Stimulated activated CD4-positive, alpha-beta T cell treated with anti-CD3 and anti-CD28 coated beads, Interleukin-15, amount 100 ng/mL, for 1 hour (primary cell): ENCODE results near the gene PLXNB1.
"Not testable (repeated sequence)": the region's sequence is repeated elsewhere in the genome, so short reads cannot be mapped to it uniquely, and the experiment has no call there.

Experiments
- DNase-seq, 2 donors: peaks; one replicate each; pipeline ENCODE4 v3.0.0-alpha.2; 2020; ENCODE audit warnings: low read depth in 1 of 2, low spot score in 1 of 2

PLXNB1 gene

DNA sequence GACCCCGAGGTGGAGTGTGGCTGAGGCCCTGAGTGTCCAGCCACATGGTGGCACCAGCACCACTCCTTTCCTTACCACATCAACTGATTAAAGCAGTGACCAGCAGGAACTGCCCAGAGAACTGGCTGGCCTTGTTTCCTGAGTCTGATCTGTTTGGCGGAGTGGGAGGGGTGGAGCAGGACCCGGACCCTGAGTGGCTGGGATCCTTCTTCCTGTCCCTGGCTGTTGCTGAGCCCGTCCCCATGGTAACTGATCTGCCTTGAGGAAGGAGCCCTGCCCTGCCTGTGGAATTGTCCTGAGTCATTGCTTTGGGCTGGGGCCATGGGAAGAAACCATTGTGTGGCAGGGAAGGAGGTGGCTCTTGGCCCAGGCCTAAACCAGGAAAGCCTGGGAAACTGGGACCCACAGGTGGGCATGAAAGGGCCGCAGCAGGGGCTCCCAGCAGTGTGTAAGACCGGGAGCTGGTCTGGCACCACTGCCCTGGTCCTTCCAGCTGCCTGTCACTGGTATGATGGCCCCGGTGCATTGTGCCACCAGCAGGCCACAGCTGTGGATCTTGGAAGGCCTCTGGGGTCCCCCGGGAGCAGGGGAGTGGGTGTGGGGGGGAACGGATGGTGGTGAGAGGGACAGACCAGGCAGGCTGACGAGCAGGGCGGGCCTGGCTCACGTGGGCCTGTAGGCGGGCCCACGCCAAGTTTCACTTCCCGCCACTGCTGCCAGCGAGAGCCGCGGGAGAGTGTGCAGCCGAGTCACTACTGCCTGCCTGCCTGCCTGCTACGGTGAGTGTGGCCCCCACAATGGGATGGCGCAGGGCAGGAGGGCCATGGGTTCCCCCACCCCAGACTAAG is 35.9 kb upstream of the PLXNB1 start:
- peak; percentile 59 to 70 for DNase-seq

DNA sequence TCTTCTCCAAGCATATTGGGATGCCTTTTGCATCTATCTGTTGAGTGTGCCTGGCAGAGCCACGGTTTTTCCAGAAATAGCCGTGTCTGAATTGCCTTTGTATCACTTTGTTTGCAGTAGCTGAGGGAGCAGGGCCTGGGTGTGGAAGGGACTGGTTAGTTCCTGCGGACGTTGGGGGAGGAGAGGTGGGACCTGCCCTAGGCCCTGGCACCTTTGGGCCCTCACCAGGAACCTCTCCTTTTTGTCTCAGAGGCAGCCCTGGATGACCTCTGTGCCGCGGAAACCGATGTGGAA is 35.3 kb upstream of the PLXNB1 start:
- DNase-seq = no peak

DNA sequence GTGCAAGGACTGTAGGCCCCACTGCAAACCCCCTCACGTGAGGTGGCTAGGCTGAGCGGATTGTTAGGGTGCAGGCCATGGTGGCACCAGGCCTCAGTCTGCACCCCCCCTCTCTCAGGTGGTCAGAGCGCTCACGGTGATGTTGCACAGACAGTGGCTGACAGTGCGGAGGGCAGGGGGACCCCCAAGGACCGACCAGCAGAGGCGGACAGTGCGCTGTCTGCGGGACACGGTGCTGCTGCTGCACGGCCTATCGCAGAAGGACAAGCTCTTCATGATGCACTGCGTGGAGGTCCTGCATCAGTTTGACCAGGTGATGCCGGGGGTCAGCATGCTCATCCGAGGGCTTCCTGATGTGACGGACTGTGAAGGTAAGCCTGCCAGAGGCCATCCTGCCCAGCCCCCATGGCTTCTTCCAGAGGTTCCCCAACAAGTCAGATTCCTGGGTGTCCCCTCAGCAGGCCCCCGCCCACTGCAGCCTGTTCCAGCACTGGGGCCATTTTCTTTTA is 34.9 kb upstream of the PLXNB1 start:
- no peak for DNase-seq

GRCh38 chr3:48463703-48464102 is 33.8 kb upstream of the PLXNB1 start:
- no peak for DNase-seq

- DNase-seq = not testable (repeated sequence)
Measured at GRCh38 chr3:48461767-48462166, 31.9 kb upstream of the PLXNB1 start.

DNA sequence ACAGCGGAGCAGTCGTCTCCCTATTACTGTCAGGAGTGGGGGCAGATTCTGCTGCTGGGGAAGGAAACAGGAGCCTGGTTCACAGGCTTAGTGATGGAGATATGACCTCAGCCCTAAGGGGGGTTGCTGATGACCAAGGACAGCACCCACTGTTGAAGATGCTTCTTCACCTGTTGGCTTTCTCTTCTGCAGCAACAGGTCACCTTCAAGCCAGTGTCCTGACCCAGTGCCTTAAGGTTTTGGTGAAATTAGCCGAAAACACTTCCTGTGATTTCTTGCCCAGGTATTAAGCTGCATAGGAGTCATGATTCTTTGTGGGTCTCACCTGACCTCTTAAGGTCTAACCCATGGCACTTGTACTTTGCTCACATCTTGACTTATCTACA is 30.6 kb upstream of the PLXNB1 start:
- DNase-seq = no peak

- DNase-seq = no peak
Measured at GRCh38 chr3:48459773-48460516, 30.1 kb upstream of the PLXNB1 start.

GRCh38 chr3:48459331-48459730 is 29.4 kb upstream of the PLXNB1 start:
- DNase-seq = no peak

GRCh38 chr3:48456456-48456855 is 26.6 kb upstream of the PLXNB1 start:
- DNase-seq = no peak

- no peak for DNase-seq
Measured at GRCh38 chr3:48451270-48451669, 21.4 kb upstream of the PLXNB1 start.

DNA sequence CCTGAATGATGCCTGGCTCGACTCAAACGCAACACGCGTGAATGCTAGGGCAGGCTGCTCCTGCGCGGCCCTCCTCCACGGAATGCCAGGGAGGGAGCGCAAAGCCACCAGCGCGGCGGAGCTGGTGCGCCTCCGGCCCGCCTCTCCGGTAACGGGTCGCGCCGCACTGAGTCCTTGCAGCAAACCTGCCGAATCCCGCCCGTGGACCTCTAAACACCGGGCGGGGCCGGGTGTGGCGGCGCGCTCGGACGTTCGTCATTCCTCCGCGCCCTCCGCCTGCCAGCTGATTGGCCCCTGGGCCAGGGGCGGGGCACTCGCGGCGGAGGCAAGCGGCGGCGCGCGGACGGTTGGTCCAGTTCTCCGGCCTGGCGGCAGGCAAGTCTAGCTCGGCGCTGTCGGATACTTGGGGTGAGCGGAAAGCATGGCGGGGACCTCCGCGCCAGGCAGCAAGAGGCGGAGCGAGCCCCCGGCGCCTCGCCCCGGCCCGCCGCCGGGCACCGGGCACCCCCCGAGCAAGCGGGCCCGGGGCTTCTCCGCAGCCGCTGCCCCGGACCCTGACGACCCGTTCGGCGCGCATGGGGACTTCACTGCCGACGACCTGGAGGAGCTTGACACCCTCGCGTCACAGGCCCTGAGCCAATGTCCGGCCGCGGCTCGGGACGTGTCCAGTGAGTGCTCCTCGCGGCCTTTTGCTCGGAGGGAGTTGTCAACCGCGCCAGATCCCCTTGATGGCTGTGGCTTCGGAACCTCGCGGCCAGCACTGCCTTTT is 16.7 kb upstream of the PLXNB1 start, which contains the start of gene ATRIP:
ATRIP (plus strand) TSS at position 313 of the 769 bp plus-strand sequence; CDS start at position 422, 109 bp downstream.
- DNase-seq = peak; percentile 64 to 81

DNA sequence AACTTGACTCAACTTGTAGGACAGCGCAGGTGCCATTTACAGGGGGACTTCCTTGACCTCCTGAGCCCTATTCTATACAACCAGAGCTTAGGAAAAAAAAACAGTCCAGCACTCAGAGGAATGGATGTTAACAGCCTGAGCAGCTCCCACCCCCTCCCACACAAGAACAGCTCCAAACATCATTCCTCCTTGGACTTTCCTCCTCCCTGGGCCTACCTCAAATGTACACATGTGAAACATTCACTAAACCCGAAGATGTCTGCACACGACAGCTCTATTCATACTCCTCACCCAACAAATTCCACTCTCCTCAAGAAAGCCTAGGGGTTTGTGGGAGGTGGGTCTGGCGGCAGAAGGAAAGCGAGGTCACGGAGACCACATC is 16.1 kb upstream of the PLXNB1 start:
- DNase-seq = no peak

DNA sequence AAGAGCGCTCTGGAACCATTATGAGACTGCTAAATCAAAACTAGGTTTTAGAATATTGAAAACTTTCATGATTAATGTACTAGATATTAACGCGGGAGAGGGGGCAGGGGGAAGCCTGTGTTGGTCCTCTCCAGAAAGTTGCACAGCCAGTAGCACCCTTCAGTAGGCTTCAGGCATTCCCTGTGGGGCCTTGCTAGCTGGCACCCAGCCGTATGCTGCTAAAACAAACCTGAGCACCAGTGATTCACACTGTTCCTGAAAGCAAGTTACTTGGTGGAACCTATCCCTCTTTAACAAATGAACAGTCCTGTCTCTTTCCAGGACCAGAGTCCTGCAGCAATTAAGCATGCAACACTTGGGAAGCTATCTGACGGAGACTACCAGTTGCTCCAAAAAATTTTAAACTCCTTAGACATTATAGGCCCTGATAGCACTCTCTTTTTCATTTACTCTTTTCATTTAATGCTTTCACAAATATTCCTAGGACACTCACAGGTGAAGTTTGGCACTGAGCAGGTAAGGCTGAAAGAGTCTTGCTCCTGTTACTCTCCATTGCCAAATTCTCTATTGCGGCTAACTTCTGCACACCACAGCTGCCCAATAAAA is 15.5 kb upstream of the PLXNB1 start:
- DNase-seq = no peak

- no peak for DNase-seq
Measured at GRCh38 chr3:48441940-48442339, 12.1 kb upstream of the PLXNB1 start.

- no peak for DNase-seq
Measured at GRCh38 chr3:48440590-48440958, 10.7 kb upstream of the PLXNB1 start.

- peak; percentile 93 to 96 for DNase-seq
Measured at GRCh38 chr3:48439820-48440589, 10.1 kb upstream of the PLXNB1 start, which contains the start of the genes CCDC51 and TMA7. Gene CCDC51 (minus strand): TSS chr3:48440119. CDS start chr3:48435128, 4,991 bp downstream. Gene TMA7 (plus strand): TSS chr3:48440257. CDS start chr3:48440297, 40 bp downstream.

DNA sequence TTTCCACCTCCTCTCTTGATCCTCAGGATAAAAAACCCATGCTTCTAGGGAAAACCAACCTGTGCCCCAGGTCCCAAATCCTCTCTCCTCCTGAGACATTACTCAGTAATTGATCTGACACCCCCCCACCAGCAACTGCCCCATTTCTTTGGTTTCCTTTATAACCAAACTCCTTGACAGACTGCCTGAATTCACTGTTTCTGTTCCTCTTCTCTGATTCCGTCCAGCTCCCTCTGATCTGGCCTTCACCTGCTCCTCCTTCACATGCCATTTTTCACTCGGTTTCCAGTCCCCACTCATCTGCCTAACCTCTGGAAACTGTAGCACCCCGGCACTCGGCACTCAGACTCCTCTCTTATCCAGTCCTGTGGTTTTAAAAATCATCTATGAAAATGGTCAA is 7.9 kb upstream of the PLXNB1 start:
- no peak for DNase-seq

GRCh38 chr3:48436855-48437254 is 7.0 kb upstream of the PLXNB1 start:
- no peak for DNase-seq

GRCh38 chr3:48436477-48436787 is 6.5 kb upstream of the PLXNB1 start:
- DNase-seq = no peak

GRCh38 chr3:48435774-48436476 is 6.0 kb upstream of the PLXNB1 start:
- peak; percentile 66 for DNase-seq
